Astrocyte of the cerebellum (primary cell): ENCODE data around the gene TMEM240.

ENCODE experiments used
- DNase-seq: peaks from one replicate; pipeline ENCODE4 v3.0.0-alpha.2; 2011; ENCODE audit warnings: low read depth
- H3K4me3 ChIP-seq: 2 replicates; pipeline ENCODE4 v1.5.1; 2011; ENCODE audit warnings: mild to moderate bottlenecking, low read depth, low read length, moderate library complexity
- CTCF ChIP-seq: IDR thresholded peaks from 2 replicates; pipeline ENCODE4 v1.5.1; 2012; ENCODE audit warnings: low read length, low read depth, moderate library complexity, mild to moderate bottlenecking; ENCODE audit errors: missing control alignments
- in situ Hi-C: cut with HindIII; loops from 2 replicates; pipeline ENCODE4 v1.10.0; 2017; ENCODE audit warnings: low sequenced_read_pairs

TMEM240 gene

GRCh38 chr1:1564268-1564667, 23.8 kb upstream of the TMEM240 start:
- no peak overlapping the region for H3K4me3 ChIP-seq
- no peak for DNase-seq
- no peak for TF ChIP-seq CTCF
- in situ Hi-C loops, result no loop called here

GRCh38 chr1:1563688-1564087, 23.3 kb upstream of the TMEM240 start:
- no peak for TF ChIP-seq CTCF
- in situ Hi-C loops, result no loop called here
- H3K4me3 ChIP-seq, result no peak overlapping the region
- DNase-seq, result no peak

- TF ChIP-seq CTCF, result no peak
- H3K4me3 ChIP-seq, result no peak overlapping the region
- in situ Hi-C loops, result no loop called here
- no peak for DNase-seq
These were observed 22.3 kb upstream of the TMEM240 start for GRCh38 chr1:1562556-1563195.

- no peak for DNase-seq
- no peak for TF ChIP-seq CTCF
- H3K4me3 ChIP-seq, result no peak overlapping the region
- in situ Hi-C loops, result no loop called here
These were observed 21.5 kb upstream of the TMEM240 start for GRCh38 chr1:1561801-1562470.

GRCh38 chr1:1560178-1560577, 19.8 kb upstream of the TMEM240 start:
- no peak overlapping the region for H3K4me3 ChIP-seq
- no peak for DNase-seq
- in situ Hi-C loops, result no loop called here
- no peak for TF ChIP-seq CTCF

GRCh38 chr1:1559066-1559465, 18.6 kb upstream of the TMEM240 start:
- no peak for DNase-seq
- in situ Hi-C loops, result no loop called here
- TF ChIP-seq CTCF, result no peak
- H3K4me3 ChIP-seq, result no peak overlapping the region
